Measurements from ENCODE around the gene PFKFB4.
"Not testable (repeated sequence)": the region's sequence is repeated elsewhere in the genome, so short reads cannot be mapped to it uniquely, and the experiment has no call there.

Gene PFKFB4

GRCh38 chr3:48502121-48502520 is 54.5 kb downstream of the PFKFB4 start:
- Histone ChIP-seq H3K4me1 (ENCODE audit: control insufficient read depth, insufficient read depth, low read length, poor library complexity, severe bottlenecking) (peaks cover 35% of the 10 kb centered on the region), H3K4me3 (ENCODE audit: insufficient read depth, low read depth, low read length, poor library complexity, severe bottlenecking) (no peak overlapping the region), H3K36me3 (ENCODE audit: control insufficient read depth, insufficient read depth, low read length) (peaks cover 3% of the 10 kb centered on the region), H3K27ac (ENCODE audit: insufficient read depth, low read length, poor library complexity, severe bottlenecking) (no peak overlapping the region), H3K9me3 (ENCODE audit: control insufficient read depth, low read length) (no peaks in the 10 kb centered on the region), H3K27me3 (replicated peaks; ENCODE audit: control insufficient read depth, insufficient read depth, low read length, poor library complexity, severe bottlenecking) (no peaks in the 10 kb centered on the region)
- DNase-seq = no peak

GRCh38 chr3:48501196-48501595 is 55.4 kb downstream of the PFKFB4 start:
- no peaks in the 10 kb centered on the region for H3K27me3 ChIP-seq (replicated peaks; ENCODE audit: control insufficient read depth, insufficient read depth, low read length, poor library complexity, severe bottlenecking)
- H3K4me1 ChIP-seq (ENCODE audit: control insufficient read depth, insufficient read depth, low read length, poor library complexity, severe bottlenecking) = peaks cover 28% of the 10 kb centered on the region
- DNase-seq = no peak
- peaks cover 3% of the 10 kb centered on the region for H3K36me3 ChIP-seq (ENCODE audit: control insufficient read depth, insufficient read depth, low read length)
- H3K27ac ChIP-seq (ENCODE audit: insufficient read depth, low read length, poor library complexity, severe bottlenecking) = no peak overlapping the region
- no peak overlapping the region for H3K4me3 ChIP-seq (ENCODE audit: insufficient read depth, low read depth, low read length, poor library complexity, severe bottlenecking)
- H3K9me3 ChIP-seq (ENCODE audit: control insufficient read depth, low read length) = no peaks in the 10 kb centered on the region

- no peak for DNase-seq
- no peak overlapping the region for H3K4me3 ChIP-seq (ENCODE audit: insufficient read depth, low read depth, low read length, poor library complexity, severe bottlenecking)
- no peaks in the 10 kb centered on the region for H3K9me3 ChIP-seq (ENCODE audit: control insufficient read depth, low read length)
- H3K27ac ChIP-seq (ENCODE audit: insufficient read depth, low read length, poor library complexity, severe bottlenecking) = no peak overlapping the region
- peaks cover 28% of the 10 kb centered on the region for H3K4me1 ChIP-seq (ENCODE audit: control insufficient read depth, insufficient read depth, low read length, poor library complexity, severe bottlenecking)
- no peaks in the 10 kb centered on the region for H3K27me3 ChIP-seq (replicated peaks; ENCODE audit: control insufficient read depth, insufficient read depth, low read length, poor library complexity, severe bottlenecking)
- H3K36me3 ChIP-seq (ENCODE audit: control insufficient read depth, insufficient read depth, low read length) = peaks cover 3% of the 10 kb centered on the region
Measured at GRCh38 chr3:48500656-48501055, 55.9 kb downstream of the PFKFB4 start.

- Histone ChIP-seq H3K27ac (ENCODE audit: insufficient read depth, low read length, poor library complexity, severe bottlenecking) (no peak overlapping the region), H3K4me1 (ENCODE audit: control insufficient read depth, insufficient read depth, low read length, poor library complexity, severe bottlenecking) (no peaks in the 10 kb centered on the region), H3K9me3 (ENCODE audit: control insufficient read depth, low read length) (no peaks in the 10 kb centered on the region), H3K36me3 (ENCODE audit: control insufficient read depth, insufficient read depth, low read length) (no peaks in the 10 kb centered on the region), H3K27me3 (replicated peaks; ENCODE audit: control insufficient read depth, insufficient read depth, low read length, poor library complexity, severe bottlenecking) (no peaks in the 10 kb centered on the region), H3K4me3 (ENCODE audit: insufficient read depth, low read depth, low read length, poor library complexity, severe bottlenecking) (no peak overlapping the region)
- no peak for DNase-seq
Measured at GRCh38 chr3:48493203-48493501, 63.5 kb downstream of the PFKFB4 start.

GRCh38 chr3:48492461-48493202 is 64.0 kb downstream of the PFKFB4 start:
- DNase-seq = no peak
- Histone ChIP-seq H3K27me3 (replicated peaks; ENCODE audit: control insufficient read depth, insufficient read depth, low read length, poor library complexity, severe bottlenecking) (no peaks in the 10 kb centered on the region), H3K27ac (ENCODE audit: insufficient read depth, low read length, poor library complexity, severe bottlenecking) (no peak overlapping the region), H3K36me3 (ENCODE audit: control insufficient read depth, insufficient read depth, low read length) (no peaks in the 10 kb centered on the region), H3K9me3 (ENCODE audit: control insufficient read depth, low read length) (no peaks in the 10 kb centered on the region), H3K4me1 (ENCODE audit: control insufficient read depth, insufficient read depth, low read length, poor library complexity, severe bottlenecking) (no peaks in the 10 kb centered on the region), H3K4me3 (ENCODE audit: insufficient read depth, low read depth, low read length, poor library complexity, severe bottlenecking) (no peak overlapping the region)

GRCh38 chr3:48486952-48487351 is 69.7 kb downstream of the PFKFB4 start:
- Histone ChIP-seq H3K27ac (ENCODE audit: insufficient read depth, low read length, poor library complexity, severe bottlenecking) (no peak overlapping the region), H3K36me3 (ENCODE audit: control insufficient read depth, insufficient read depth, low read length) (no peaks in the 10 kb centered on the region), H3K4me3 (ENCODE audit: insufficient read depth, low read depth, low read length, poor library complexity, severe bottlenecking) (no peak overlapping the region), H3K27me3 (replicated peaks; ENCODE audit: control insufficient read depth, insufficient read depth, low read length, poor library complexity, severe bottlenecking) (no peaks in the 10 kb centered on the region), H3K9me3 (ENCODE audit: control insufficient read depth, low read length) (no peaks in the 10 kb centered on the region), H3K4me1 (ENCODE audit: control insufficient read depth, insufficient read depth, low read length, poor library complexity, severe bottlenecking) (no peaks in the 10 kb centered on the region)
- DNase-seq = no peak

GRCh38 chr3:48482822-48483221 is 73.8 kb downstream of the PFKFB4 start:
- not testable (repeated sequence) for H3K4me3 ChIP-seq (ENCODE audit: insufficient read depth, low read depth, low read length, poor library complexity, severe bottlenecking); H3K9me3 ChIP-seq (ENCODE audit: control insufficient read depth, low read length); H3K36me3 ChIP-seq (ENCODE audit: control insufficient read depth, insufficient read depth, low read length); H3K27me3 ChIP-seq (replicated peaks; ENCODE audit: control insufficient read depth, insufficient read depth, low read length, poor library complexity, severe bottlenecking); H3K27ac ChIP-seq (ENCODE audit: insufficient read depth, low read length, poor library complexity, severe bottlenecking); DNase-seq
- H3K4me1 ChIP-seq (ENCODE audit: control insufficient read depth, insufficient read depth, low read length, poor library complexity, severe bottlenecking) = peaks cover 14% of the 10 kb centered on the region

- H3K27ac ChIP-seq (ENCODE audit: insufficient read depth, low read length, poor library complexity, severe bottlenecking); H3K36me3 ChIP-seq (ENCODE audit: control insufficient read depth, insufficient read depth, low read length); DNase-seq; H3K27me3 ChIP-seq (replicated peaks; ENCODE audit: control insufficient read depth, insufficient read depth, low read length, poor library complexity, severe bottlenecking); H3K4me3 ChIP-seq (ENCODE audit: insufficient read depth, low read depth, low read length, poor library complexity, severe bottlenecking); H3K9me3 ChIP-seq (ENCODE audit: control insufficient read depth, low read length): not testable (repeated sequence)
- peaks cover 27% of the 10 kb centered on the region for H3K4me1 ChIP-seq (ENCODE audit: control insufficient read depth, insufficient read depth, low read length, poor library complexity, severe bottlenecking)
Measured at GRCh38 chr3:48480891-48481290, 75.7 kb downstream of the PFKFB4 start.

- Histone ChIP-seq H3K9me3 (ENCODE audit: control insufficient read depth, low read length) (no peaks in the 10 kb centered on the region), H3K4me1 (ENCODE audit: control insufficient read depth, insufficient read depth, low read length, poor library complexity, severe bottlenecking) (peaks cover 32% of the 10 kb centered on the region), H3K4me3 (ENCODE audit: insufficient read depth, low read depth, low read length, poor library complexity, severe bottlenecking) (peak overlapping the region; percentile 29), H3K27ac (ENCODE audit: insufficient read depth, low read length, poor library complexity, severe bottlenecking) (peak overlapping the region; percentile 75), H3K27me3 (replicated peaks; ENCODE audit: control insufficient read depth, insufficient read depth, low read length, poor library complexity, severe bottlenecking) (no peaks in the 10 kb centered on the region), H3K36me3 (ENCODE audit: control insufficient read depth, insufficient read depth, low read length) (no peaks in the 10 kb centered on the region)
- peak; percentile 41 to 54 (median 48) for DNase-seq
Measured at GRCh38 chr3:48478626-48479555, 77.7 kb downstream of the PFKFB4 start.

- no peaks in the 10 kb centered on the region for H3K9me3 ChIP-seq (ENCODE audit: control insufficient read depth, low read length)
- H3K27ac ChIP-seq (ENCODE audit: insufficient read depth, low read length, poor library complexity, severe bottlenecking) = peak overlapping the region; percentile 75
- no peak for DNase-seq
- H3K4me3 ChIP-seq (ENCODE audit: insufficient read depth, low read depth, low read length, poor library complexity, severe bottlenecking) = peak overlapping the region; percentile 29
- H3K36me3 ChIP-seq (ENCODE audit: control insufficient read depth, insufficient read depth, low read length) = no peaks in the 10 kb centered on the region
- peaks cover 37% of the 10 kb centered on the region for H3K4me1 ChIP-seq (ENCODE audit: control insufficient read depth, insufficient read depth, low read length, poor library complexity, severe bottlenecking)
- H3K27me3 ChIP-seq (replicated peaks; ENCODE audit: control insufficient read depth, insufficient read depth, low read length, poor library complexity, severe bottlenecking) = no peaks in the 10 kb centered on the region
Measured at GRCh38 chr3:48477959-48478520, 78.6 kb downstream of the PFKFB4 start.

Data from effector memory CD4-positive, alpha-beta T cell (primary cell).